DOHH2 (cell line): ENCODE results near the gene PTCRA.
"Not testable (repeated sequence)": the region's sequence is repeated elsewhere in the genome, so short reads cannot be mapped to it uniquely, and the experiment has no call there.

Experiments
- CTCF ChIP-seq: fragments of 200-600 bp; sonication (generic); IDR thresholded peaks from one replicate; pipeline ENCODE4 v1.5.1; 2014; ENCODE audit warnings: antibody characterized with exemption, mild to moderate bottlenecking, low read depth, low read length; ENCODE audit not compliant: poor library complexity, severe bottlenecking
- EZH2phosphoT487 ChIP-seq: fragments of 200-600 bp; sonication (generic); IDR thresholded peaks from 2 replicates; pipeline ENCODE4 v1.6.1; 2017; ENCODE audit warnings: borderline replicate concordance, mild to moderate bottlenecking, antibody characterized with exemption, low read length, moderate library complexity, mixed read lengths

GRCh38 chr6:42880240-42880817 is 35.5 kb upstream of the PTCRA start:
- TF ChIP-seq CTCF, EZH2phosphoT487: not testable (repeated sequence)
